GM18519 (cell line): ENCODE data around the gene VAT1L.
"Not testable (repeated sequence)": the region's sequence is repeated elsewhere in the genome, so short reads cannot be mapped to it uniquely, and the experiment has no call there.

Experiments used
- ATAC-seq: cut with Tn5 transposase; IDR thresholded peaks from one replicate; pipeline ENCODE4 v1.9.1; 2021; ENCODE audit warnings: mild to moderate bottlenecking, moderate library complexity; ENCODE audit not compliant: unreplicated experiment, low FRiP score

VAT1L gene

DNA sequence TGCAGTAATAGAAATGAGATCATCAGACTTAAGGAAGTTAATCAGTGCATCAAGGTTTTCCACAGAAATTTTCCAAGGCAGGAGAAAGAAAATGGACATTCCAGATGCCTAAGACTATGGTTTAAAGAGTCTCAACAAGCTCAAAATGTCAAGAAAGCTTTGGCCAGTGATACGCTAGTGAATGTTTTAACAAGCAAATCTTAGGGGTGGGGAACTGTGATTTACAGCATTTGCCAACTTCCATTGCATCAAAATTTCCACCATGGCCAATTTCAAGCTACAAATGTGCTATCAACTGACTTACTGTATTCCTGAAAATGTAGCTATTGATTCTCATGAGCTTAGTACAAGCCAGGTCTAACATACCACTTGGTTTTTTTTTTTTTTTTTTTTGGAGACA lies 151.6 kb downstream of the VAT1L start:
- no peak for ATAC-seq

DNA sequence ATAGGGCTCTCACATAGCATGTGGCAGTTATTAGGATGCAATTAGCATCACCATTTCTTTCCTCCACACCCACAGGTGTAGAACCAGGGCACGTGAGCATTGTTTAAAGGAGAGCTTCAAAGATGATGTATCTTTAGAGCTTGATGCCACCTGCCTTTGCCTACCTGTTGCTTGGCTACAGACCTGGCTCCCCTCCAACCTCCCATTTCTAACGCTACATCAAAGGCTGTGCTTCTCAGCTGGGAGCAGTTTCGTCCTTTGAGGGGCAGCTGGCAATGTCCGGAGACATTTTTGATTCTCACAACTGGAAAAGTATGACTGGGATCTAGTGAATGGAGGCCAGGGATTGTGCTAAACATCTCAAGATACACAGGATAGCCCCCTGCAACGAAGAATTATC lies 155.4 kb downstream of the VAT1L start:
- ATAC-seq: no peak

DNA sequence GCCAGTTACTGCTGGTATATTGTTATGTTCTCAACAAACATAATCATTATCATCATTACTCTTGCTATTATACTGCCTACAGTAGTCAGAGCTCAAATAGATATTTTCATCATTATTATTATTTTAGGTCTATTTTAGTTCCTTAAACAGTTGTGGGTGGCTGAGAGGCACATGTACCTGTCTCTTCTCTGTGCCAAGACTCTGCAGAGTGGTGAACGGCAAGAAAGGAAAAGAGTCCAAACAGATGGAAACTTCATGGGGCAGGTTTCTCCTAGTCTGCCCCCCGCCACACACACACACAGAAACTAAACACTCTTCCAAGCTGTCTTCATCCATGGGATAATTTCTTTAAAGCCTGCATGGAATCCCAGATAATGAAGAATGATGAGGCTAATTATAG lies 156.3 kb downstream of the VAT1L start:
- ATAC-seq: no peak

DNA sequence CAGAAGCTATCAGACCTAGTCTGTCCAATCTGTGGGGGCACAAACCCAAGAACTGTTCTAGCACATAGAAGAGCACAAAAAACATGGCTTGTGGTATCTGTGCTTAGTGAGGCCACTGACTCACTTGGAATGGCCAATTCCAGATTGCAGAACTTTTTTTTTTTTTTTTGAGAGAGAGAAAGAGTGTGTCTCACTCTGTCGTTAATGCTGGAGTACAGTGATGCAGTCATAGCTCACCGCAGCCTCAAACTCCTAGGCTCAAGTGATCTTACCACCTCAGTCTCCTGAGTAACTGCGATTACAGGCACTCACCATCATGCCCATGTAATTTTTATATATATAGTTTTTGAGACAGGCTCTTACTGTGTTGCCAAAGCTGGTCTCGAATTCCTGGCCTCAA lies 156.8 kb downstream of the VAT1L start:
- ATAC-seq: no peak

DNA sequence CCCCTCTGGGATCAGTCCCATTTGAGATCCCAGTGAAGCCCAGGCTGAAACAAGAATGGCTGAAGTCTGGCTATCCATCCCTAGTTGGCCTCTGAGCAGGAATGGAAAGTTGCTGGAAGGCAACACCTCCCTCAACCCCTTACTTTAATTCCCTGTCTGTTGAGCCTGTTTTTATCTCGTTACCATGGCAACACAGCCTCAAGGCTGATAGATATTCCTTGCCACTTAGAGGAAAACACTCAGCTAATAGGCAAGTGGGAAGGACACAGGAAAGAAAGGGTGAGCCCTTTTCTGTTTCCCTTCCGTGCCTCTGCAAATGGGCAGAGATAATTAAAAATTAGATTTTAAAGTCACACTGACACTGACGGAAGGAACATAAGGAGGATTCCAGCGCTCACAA lies 158.5 kb downstream of the VAT1L start:
- no peak for ATAC-seq

DNA sequence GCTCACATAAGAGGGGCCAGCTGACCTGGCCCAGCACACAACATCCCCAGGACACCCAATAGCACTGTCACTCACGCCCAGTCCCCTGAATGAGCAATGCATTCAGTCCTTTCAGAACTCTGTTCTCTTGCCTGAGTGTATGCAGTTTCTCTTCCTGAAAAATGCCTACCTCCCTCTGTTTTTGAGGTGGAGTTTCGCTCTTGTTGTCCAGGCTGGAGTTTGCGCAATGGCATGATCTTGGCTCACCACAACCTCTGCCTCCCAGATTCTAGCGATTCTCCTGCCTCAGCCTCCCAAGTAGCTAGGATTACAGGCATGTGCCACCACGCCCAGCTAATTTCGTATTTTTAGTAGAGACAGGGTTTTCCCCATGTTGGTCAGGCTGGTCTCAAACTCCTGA lies 159.2 kb downstream of the VAT1L start:
- not testable (repeated sequence) for ATAC-seq

DNA sequence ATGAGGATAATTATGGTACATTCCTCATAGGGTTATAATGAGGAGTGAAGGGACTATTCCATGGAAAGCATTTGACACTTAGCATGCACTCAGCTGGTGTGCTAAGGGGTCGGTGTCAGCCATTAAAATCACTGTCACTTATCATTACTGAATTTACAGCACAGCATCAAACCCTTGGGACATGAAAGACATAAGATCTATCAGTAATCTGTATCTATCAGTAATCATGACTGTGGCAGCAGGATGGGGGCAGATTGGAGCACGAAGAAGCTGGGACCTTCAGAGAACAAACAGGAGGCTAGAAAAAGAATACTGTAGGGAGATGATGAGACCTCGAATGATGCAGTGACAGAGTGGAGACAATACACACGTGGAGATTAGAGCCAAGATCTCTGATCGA lies 160.5 kb downstream of the VAT1L start:
- ATAC-seq: no peak

DNA sequence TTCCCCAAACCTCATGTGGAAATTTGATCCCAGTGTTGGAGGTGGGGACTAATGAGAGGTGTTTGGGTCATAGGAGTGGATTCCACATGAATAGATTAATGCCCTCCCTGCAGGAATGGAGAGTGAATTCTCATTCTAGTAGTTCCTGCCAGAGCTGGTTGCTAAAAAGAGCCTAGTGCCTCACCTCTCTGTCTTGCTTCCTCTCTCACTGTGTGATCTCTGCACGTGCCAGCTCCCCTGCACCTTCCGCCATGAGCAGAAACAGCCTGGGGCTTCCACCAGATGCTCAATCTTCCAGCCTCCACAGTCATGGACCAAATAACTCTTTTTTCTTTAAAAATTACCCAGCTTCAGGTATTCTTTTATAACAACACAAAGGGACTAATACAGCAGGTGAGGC lies 161.1 kb downstream of the VAT1L start:
- no peak for ATAC-seq

DNA sequence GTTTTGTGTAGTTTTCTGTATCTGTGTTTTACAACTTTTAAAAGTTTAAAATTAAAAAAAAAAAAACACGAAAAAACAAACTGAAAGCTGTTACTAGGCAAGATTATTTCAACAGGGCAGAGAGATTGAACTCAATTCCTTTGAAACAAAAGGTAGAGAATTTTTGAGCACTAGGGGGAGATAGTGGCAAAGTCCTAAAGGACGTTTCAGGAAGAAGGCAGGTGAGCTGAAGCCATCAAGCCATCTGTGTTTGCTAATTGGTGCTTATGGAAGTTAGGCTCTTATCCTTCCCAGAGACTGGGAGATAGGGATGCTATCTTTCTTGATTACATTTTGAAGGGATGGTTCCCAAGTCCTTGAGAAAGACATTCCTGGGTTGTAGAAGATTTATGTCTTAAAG lies 163.4 kb downstream of the VAT1L start:
- ATAC-seq: peak; percentile 45

DNA sequence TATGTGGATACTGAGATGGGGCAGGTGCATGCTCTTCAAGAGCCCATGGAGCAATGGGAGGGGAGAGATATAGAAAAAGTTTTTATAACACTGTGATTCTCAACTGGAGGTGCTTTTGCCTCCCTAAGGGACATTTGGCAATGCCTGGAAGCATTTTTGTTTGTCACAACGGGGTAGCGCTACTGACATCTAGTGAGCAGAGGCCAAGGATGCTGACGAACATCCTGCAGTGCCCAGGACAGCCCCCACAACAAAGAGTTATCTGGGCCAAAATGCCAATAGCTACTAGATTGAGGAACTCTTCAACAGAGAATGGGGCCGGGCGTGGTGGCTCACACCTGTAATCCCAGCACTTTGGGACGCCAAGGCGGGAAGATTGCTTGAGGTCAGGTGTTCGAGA lies 166.8 kb downstream of the VAT1L start:
- no peak for ATAC-seq

DNA sequence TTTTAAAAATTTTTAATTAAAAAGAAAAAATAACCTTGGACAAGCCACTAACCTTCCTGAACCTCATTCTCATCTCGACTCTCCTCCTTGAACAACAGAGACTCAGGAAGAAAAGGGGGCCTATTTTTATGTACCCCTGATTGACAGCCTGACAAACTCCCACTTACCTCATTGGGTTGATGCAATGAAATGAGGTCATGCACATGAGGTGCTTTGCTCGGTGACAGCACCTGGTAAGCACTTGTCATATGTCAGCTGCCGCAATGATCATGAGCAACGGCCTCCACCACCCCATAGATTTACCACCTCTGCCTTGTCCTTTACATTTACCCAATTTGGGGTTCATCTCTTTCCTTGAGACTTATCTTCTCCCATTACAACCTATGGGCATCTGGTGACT lies 167.9 kb downstream of the VAT1L start:
- no peak for ATAC-seq

DNA sequence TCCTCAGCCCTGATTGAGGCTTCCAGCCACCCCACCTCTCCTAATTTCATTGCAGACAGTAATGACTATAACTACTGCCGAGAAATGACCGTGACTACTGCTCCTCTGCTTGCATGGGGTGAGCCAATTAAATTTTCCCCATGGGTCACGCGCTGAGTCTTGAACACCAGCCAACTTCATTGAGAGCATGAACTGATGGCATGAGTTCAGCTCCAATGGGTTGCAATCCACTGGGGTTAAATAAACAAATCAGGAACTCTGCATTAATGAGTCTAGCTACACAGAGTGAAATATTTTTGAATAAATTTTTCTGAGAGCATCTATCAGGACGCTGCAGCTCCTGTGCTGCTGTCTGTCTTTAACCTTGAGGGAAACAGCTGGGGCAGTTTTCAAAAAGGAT lies 172.4 kb downstream of the VAT1L start:
- ATAC-seq: no peak

DNA sequence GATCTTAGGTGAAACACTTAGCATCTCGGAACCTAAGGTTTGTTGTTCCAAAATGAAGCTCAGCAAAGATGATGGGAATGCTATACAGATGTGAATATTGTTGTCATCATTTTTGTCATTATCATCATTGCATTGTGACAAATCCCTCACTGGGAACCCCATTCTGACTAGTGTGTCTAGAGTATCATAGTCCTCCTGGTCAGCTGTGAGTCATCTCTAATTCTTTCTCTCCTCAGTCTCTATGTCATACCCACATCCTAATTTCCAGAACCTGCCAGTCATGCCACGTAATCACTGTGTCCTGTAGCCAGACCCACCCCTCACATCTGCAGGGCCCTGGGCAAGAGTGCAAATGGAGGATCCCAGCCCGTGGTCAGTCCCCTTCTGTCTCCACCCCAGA lies 173.4 kb downstream of the VAT1L start:
- no peak for ATAC-seq

DNA sequence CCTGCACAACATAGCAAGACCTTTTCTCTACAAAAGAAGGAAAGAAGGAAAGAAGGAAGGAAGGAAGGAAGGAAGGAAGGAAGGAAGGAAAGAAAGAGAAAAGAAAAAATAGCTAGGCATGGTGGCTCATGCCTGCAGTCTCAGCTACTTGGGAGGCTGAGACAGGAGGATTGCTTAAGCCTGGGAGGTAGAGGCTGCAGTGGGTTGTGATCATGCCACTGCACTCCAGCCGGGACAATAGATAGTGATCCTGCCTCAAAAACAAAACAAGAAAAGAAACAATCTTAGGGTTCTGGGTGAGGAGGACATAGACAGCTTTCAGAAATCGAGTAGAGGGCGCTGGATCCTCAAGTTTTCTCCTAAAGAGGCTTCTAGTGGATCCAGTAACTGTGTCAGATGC lies 174.3 kb downstream of the VAT1L start:
- no peak for ATAC-seq

DNA sequence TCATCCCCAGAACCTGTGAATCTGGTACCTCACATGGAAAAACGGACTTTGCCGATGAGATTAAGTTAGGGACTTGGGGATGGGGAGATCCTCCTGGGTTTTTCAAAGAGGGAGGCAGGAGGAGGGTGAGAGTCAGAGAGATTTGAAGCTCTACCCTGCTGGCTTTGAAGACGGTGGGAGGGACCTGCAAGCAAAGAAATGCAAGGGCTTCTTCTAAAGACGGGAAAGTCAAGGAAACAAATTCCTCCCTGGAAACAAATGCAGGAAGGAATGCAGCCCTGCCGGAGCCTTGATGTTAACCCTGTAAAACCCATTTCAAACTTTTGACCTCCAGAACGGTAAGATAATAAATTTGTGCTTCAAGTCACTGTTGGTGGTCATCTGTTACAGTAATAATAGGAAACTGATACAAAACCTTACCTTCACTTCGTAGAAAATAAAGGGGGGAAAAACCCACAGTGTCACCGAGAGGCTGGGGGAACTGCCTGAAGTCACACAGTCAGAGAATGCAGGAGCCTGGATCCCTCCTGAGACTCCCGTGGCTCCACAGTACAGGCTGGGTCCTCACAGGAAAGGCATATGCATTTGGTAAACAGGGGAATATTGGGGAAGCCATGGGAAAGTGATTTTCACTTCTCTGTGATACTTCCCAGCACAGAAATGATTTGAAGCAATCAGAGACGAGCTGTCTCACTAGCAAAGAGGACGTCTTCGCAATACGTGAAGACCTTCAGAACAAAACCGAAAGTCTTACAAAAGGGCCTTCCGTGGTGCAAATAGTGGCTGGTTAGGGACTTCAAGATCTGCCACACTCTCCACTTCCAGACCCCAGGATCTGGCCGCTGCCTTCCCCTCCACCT lies 175.1 kb downstream of the VAT1L start:
- ATAC-seq: no peak

DNA sequence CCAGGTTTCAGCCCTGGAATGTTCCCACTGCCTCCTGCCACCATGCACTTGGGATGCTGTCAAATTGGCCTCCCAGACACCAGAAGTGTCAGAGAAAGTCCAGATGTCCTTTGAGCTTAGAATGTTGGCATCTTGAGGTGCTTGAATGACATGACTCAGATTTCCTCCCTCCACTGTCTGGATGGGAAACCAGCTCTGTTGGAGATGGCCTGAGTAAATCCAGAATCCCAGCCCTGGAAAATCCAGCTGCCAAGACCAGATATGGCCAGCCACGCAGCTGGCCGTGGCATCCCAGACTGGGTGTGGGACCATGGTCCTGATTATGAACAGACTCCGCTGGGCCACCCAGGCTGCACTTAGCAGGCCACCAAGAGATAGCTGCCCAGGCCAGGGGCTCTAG lies 177.0 kb downstream of the VAT1L start:
- ATAC-seq: no peak

DNA sequence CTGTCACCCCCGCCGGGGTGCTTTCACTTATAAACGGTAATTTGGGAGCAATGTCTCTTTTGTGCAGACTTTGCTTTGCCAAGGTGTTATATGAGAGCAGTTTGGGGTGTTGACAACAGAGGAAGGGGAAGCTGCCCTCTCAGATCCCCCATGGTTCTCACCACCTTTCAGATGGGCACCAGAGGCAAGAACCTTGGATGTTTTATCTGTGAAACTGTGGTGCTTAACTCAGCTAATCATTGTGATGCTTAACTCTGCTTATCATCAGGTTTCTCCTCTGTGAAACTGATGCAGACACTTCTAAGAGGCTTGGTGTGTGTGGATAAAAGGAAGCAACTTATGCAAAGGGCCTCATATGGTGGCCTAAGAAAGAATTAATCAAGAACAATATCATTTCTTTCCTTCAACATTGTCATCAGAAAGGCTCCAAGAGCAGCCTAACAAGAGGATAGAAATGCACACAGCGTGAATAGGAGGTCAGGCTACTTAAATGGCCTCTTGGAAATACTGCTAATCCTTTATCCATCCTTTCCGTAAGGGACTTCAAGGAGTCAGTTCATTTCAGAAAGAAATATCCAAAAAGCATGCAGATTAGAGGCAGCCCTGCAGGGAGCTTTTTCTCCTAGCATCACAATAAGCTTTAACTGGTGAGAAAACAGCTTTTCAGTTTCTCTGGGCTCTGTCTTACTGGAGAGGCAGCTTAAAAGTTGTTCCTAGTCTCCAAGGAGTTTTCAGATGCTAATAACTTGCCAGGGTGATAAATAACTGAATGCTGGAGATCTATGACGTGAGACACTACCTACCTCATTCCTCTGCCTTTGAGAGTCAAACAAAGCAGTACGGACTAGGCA lies 178.9 kb downstream of the VAT1L start:
- ATAC-seq: no peak

DNA sequence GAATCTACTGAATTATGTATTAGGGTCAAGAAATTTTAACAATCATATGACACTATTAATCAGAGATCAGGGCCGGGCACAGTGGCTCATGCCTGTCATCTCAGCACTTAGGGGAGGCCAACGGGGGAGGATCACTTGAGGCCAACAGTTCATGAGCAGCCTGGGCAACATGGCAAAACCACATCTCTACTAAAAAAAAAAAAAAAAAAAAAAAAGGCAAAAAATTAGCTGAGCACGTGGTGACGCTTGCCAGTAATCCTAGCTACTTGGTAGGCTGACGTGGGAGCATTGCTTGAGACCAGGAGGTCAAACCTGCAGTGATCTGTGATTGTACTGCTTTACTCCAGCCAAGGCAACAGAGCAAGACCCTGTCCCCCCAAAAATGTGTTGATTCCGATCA lies 181.5 kb downstream of the VAT1L start:
- no peak for ATAC-seq

DNA sequence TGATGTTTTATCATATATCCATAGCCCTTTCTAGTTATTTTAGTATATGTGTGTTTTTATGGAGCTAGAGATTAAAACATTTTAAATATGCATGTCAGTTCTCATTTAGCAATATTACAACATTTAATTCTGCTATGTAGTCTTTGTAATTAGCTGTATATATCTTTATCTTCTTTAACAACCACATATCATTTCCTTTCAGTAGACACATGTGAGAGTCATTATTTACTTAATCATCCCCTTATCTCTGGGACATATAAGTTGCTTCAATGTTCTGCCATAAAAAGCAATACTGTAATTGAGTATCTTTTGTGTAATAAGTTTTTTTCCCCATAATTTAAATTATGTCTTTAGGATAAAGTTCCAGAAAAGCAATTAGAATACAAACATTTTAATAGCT lies 182.0 kb downstream of the VAT1L start:
- ATAC-seq: no peak

DNA sequence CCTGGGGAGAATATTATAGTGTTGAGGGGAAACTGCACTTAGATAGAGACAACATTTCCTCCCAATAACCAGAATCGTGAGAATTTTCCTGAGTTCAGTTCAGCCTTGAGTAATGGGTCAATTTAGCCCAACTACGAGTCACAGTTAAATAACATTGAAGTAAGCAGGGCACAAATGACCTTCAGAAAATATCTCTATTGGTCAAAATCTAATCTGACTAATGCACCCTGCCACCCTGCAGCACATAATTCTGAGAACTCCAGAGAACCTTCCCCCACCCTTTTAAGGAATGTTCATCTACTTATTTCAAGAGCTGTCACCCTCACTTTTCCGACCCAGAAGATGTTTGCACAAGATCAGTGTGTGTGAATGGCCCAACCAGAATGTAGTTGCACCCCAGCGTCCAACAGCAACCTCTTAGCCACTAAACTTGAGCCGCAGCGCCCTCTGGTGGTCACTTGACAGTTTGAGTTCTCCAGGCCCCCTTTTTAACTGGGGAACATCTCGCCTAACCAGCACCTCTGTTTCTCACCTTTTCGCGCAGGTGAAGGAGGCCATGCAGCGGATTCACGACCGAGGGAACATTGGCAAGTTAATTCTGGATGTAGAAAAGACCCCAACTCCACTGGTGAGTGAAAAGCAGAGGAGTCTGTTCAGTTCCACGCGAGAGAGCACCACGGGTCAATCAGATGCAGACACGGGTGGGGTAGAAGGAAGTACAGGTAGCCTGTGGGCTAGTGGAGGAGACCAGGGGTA lies 183.1 kb downstream of the VAT1L start:
- ATAC-seq: peak; percentile 58

DNA sequence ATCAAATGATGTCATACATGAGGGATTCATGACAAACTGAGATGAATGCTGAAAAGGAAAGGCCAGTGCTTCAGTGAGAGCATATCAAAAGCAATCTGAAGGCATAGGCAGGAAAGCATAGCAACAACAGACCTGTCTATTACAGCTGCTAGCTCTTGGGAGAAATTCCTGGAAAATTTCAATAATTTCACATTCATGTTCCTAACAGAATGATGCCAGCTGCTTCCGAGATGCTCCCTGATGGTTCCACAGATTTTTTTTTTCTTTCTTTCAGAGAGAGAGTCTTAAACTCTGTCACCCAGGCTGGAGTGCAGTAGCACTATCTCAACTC lies 183.7 kb downstream of the VAT1L start:
- no peak for ATAC-seq
